ENCODE results near the gene SCAMP4. TPM values are rescaled to one million over a fixed set of nuclear protein-coding genes. Genes with fewer than 3 reads are reported as not detected.

The SCAMP4 gene
- polyA plus RNA-seq, 1 of the 3 experiments (the other 2 are of a cell fraction): 30.0 TPM

DNA sequence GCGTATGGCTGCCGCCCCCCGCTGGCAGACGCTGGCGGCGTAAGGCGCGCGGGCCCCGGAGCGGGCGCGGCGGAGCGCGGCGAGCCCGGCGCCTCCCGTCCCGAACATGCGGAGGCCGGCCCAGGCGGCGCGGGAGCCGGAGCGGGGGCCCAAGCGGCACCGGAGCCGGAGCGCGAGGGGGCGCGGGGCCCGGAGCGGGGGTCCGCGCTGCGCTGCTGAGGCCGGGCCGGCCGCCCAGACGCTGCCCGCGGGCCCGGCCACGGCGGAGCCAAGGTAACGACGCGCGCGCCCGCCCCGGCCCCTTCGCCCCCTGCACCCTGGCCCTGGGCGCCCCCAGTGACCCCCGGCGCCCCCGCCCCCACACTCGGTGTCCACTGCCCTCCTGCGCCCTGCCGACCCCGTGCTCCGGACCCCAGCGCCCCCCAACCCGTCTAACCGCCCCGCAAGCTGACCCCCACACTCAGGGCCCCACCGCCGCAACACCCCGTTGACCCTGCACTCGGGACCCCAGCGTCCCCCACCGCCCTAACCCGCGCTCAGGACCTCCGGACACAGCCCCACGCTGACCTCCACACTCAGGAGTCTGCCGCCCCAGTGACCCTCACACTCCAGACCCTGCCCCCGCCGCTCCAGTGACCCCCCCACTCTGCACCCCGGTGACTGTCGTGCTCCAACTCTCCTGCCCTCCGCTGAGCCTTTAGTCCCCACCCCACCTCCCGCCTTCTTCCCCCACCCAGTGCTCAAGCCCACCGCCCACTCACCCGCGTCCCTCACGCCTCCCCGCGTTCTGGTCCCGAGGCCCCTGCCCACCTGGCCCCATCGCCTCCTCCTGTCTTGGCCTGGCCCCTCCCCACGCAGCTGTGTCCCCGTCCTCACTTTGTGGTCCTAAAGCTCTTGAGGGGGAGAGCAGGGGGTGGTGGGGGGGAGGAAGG lies 36.2 kb downstream of the SCAMP4 start, which contains the start of gene CSNK1G2:
Gene CSNK1G2, plus strand, starts transcription at position 27 of the 932 bp plus-strand sequence. CDS start 28,601 bp downstream, outside the sequence.
- H2AFZ ChIP-seq (ENCODE audit: low read depth): peak within 1 kb of the TSS; percentile 52
- POLR2A ChIA-PET: no interaction called here
- no peak for DNase-seq
- peak within 1 kb of the TSS; percentile 87 for H3K9ac ChIP-seq
- peaks cover 15% of the 10 kb centered on the region for H3F3A ChIP-seq (replicated peaks; ENCODE audit: insufficient read depth)
- WGBS (ENCODE audit: low lambda C conversion rate): 2% methylated on average over 35 of the region's 97 CpGs
- H3K36me3 ChIP-seq (replicated peaks in 1 of 2; ENCODE audit: control insufficient read depth in 1 of 2, insufficient read depth in 2 of 2, low read length in 1 of 2): no peaks in the 10 kb centered on the region
- TF ChIP-seq NFIC (IDR thresholded peaks at IDR 0.05; ENCODE audit: borderline replicate concordance): no peak
- TF ChIP-seq GABPA (IDR thresholded peaks at IDR 0.05; ENCODE audit: low read depth): no peak
- TF ChIP-seq IRF3 (IDR thresholded peaks at IDR 0.05; ENCODE audit: low read depth, low read length): no peak
- TF ChIP-seq MAX (IDR thresholded peaks at IDR 0.05; ENCODE audit: low read depth): 0 out of 2 replicates have a peak, but pooled peaks have one; percentile 10
- no peak for TF ChIP-seq MXI1 (IDR thresholded peaks at IDR 0.05; ENCODE audit: low read depth, low read length)
- peaks cover 39% of the 10 kb centered on the region for H4K20me1 ChIP-seq (ENCODE audit: insufficient read depth)
- peak within 1 kb of the TSS; percentile 56 to 90 for H3K4me3 ChIP-seq (ENCODE audit: low read depth in 2 of 2, low read length in 1 of 2)
- peak within 1 kb of the TSS; percentile 92 to 94 for H3K27ac ChIP-seq (ENCODE audit: low read depth in 2 of 2, low read length in 1 of 2)
- H3K9me2 ChIP-seq: no peaks in the 10 kb centered on the region
- peaks cover 52% of the 10 kb centered on the region for H3K79me2 ChIP-seq (ENCODE audit: insufficient read depth)
- peak within 1 kb of the TSS; percentile 97 for H3K4me2 ChIP-seq
- no peaks in the 10 kb centered on the region for H3K9me3 ChIP-seq
- no peaks in the 10 kb centered on the region for H3K27me3 ChIP-seq (ENCODE audit: insufficient read depth)
- CTCF ChIA-PET: interaction anchor here (1.0 to 2.4 kb wide), 8 partner anchors 11 to 375 kb away, joined by 3 to 7 read pairs (median 4); no protein-coding TSS in a partner anchor
- peaks cover 6 to 27% of the 10 kb centered on the region in 2 experiments; a peak in 3 of 4 replicates for H3K4me1 ChIP-seq (ENCODE audit: control insufficient read depth in 1 of 2, insufficient read depth in 2 of 2, low read depth in 1 of 2, low read length in 1 of 2)

DNA sequence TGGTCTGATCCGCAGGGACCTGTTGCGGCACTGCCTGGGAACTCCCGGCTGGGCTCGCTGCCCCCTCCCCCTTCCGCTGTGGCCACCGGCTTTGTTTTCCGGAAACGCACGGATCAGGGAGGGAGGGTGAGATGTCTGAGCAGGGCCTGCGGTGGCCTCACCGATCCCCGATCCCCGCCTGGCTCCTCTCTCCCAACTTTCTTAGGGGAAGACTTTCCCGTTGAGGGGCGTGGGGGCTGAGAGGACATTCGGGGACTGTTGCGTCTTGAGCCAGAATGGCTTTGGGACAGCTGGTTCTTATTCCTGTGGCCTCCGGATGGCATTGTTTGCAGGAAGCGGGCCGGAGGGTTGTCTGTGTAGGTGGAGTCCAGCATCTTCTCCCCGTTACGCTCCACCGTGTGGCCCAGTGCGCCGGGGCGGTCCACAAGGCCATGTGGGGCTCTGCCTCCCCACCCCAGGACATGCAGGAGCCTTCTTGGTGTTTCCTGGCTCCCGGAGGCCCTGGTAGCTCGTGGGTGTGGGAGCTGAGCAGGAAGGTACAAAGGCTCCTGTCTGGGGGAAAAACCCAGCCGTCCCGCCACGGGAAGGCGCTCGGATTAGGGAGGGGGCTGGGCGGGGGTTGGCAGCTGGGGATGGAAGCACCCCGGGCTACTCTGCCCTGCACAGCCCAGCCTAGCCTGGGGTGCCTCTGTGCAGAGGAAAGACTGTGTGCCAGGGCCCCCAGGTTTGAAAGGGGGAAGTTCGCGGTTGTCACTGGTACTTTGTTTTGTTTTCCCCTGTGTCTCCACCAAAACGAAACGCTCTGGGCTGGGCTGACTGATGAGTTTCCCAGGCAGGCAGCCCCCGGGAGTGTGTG lies 37.1 kb downstream of the SCAMP4 start:
- no peaks in the 10 kb centered on the region for H3K27me3 ChIP-seq (ENCODE audit: insufficient read depth)
- H3K4me3 ChIP-seq (ENCODE audit: low read depth in 2 of 2, low read length in 1 of 2): peak overlapping the region; percentile 56 to 90
- peaks cover 47% of the 10 kb centered on the region for H4K20me1 ChIP-seq (ENCODE audit: insufficient read depth)
- H3K9me3 ChIP-seq: no peaks in the 10 kb centered on the region
- ChIA-PET POLR2A (no interaction called here), CTCF (interaction anchor here (1.0 to 2.4 kb wide), 9 partner anchors 10 to 374 kb away, joined by 3 to 15 read pairs (median 5); no protein-coding TSS in a partner anchor)
- WGBS (ENCODE audit: low lambda C conversion rate): 3% methylated on average over 17 of the region's 40 CpGs
- H3K4me1 ChIP-seq (ENCODE audit: control insufficient read depth in 1 of 2, insufficient read depth in 2 of 2, low read depth in 1 of 2, low read length in 1 of 2): peaks cover 6 to 27% of the 10 kb centered on the region in 2 experiments; a peak in 3 of 4 replicates
- H3K27ac ChIP-seq (ENCODE audit: low read depth in 2 of 2, low read length in 1 of 2): peak overlapping the region; percentile 82 to 94
- TF ChIP-seq JUND (IDR thresholded peaks at IDR 0.05): no peak
- TF ChIP-seq FOXM1 (IDR thresholded peaks at IDR 0.05; ENCODE audit: low read depth): no peak
- no peak for TF ChIP-seq FOXJ3 (CRISPR knock-in tag; IDR thresholded peaks at IDR 0.05)
- TF ChIP-seq ELF1 (IDR thresholded peaks at IDR 0.05): peak; percentile 54
- peak; percentile 53; the same call in 1 of the 2 replicates for TF ChIP-seq GABPA (IDR thresholded peaks at IDR 0.05; ENCODE audit: low read depth)
- peak; percentile 65 for TF ChIP-seq MXI1 (IDR thresholded peaks at IDR 0.05; ENCODE audit: low read depth, low read length)
- peak overlapping the region; percentile 78 for H3K9ac ChIP-seq
- H3K36me3 ChIP-seq (replicated peaks in 1 of 2; ENCODE audit: control insufficient read depth in 1 of 2, insufficient read depth in 2 of 2, low read length in 1 of 2): no peaks in the 10 kb centered on the region
- H3F3A ChIP-seq (replicated peaks; ENCODE audit: insufficient read depth): peaks cover 15% of the 10 kb centered on the region
- DNase-seq: peak; percentile 89
- no peak overlapping the region for H2AFZ ChIP-seq (ENCODE audit: low read depth)
- peaks cover 61% of the 10 kb centered on the region for H3K79me2 ChIP-seq (ENCODE audit: insufficient read depth)
- peak overlapping the region; percentile 97 for H3K4me2 ChIP-seq
- no peaks in the 10 kb centered on the region for H3K9me2 ChIP-seq
